ENCODE results near the gene ZDHHC12. TPM values are rescaled to one million over a fixed set of nuclear protein-coding genes. Genes with fewer than 3 reads are reported as not detected.

The ZDHHC12 gene
- total and polyA plus RNA-seq, 2 of the 13 experiments (the other 11 are each of a cell fraction or from before 2014, with no cell fraction given) = 25.4 to 28.0 TPM

GRCh38 chr9:128688501-128689292 is 35.2 kb downstream of the ZDHHC12 start, which contains the start of gene SET (continued):
- no peak for TF ChIP-seq PTBP1 (IDR thresholded peaks at IDR 0.05; ENCODE audit: low read depth, low read length, poor library complexity, severe bottlenecking)
- no peak for TF ChIP-seq SNRNP70 (IDR thresholded peaks at IDR 0.05; ENCODE audit: low read depth, low read length)
- 0 out of 2 replicates have a peak, but pooled peaks have one; percentile 41 for TF ChIP-seq HIVEP1 (CRISPR knock-in tag; IDR thresholded peaks at IDR 0.05)
- TF ChIP-seq CHD4 (IDR thresholded peaks at IDR 0.05; ENCODE audit: borderline replicate concordance, low read length) = peak; percentile 56; the same call in 1 of the 2 replicates
- TF ChIP-seq NCOA2 (CRISPR knock-in tag; IDR thresholded peaks at IDR 0.05) = no peak
- TF ChIP-seq ZNF547 (CRISPR knock-in tag; IDR thresholded peaks at IDR 0.05) = peak; percentile 42; the same call in 1 of the 2 replicates
- no peak for TF ChIP-seq ZKSCAN5 (CRISPR knock-in tag; IDR thresholded peaks at IDR 0.05)
- no peak for TF ChIP-seq ZNF484 (CRISPR knock-in tag; IDR thresholded peaks at IDR 0.05; ENCODE audit: borderline replicate concordance, low read depth)
- TF ChIP-seq ZNF263 (CRISPR knock-in tag; IDR thresholded peaks at IDR 0.05) = no peak
- no peak for TF ChIP-seq ZNF546 (CRISPR knock-in tag; conservative IDR thresholded peaks at IDR 0.05)
- no peak for TF ChIP-seq CBX1 (IDR thresholded peaks at IDR 0.05; ENCODE audit: low read depth)
- TF ChIP-seq ZFYVE20 (CRISPR knock-in tag; IDR thresholded peaks at IDR 0.05; ENCODE audit: borderline replicate concordance, low read depth) = no peak
- TF ChIP-seq KDM3A (CRISPR knock-in tag; IDR thresholded peaks at IDR 0.05; ENCODE audit: low read depth) = no peak
- no peak for TF ChIP-seq ZNF282 (IDR thresholded peaks at IDR 0.05; ENCODE audit: partially characterized antibody)
- peak; percentile 73 for TF ChIP-seq ZNF441 (CRISPR knock-in tag; IDR thresholded peaks at IDR 0.05; ENCODE audit: borderline replicate concordance)
- TF ChIP-seq, protein P1, sequence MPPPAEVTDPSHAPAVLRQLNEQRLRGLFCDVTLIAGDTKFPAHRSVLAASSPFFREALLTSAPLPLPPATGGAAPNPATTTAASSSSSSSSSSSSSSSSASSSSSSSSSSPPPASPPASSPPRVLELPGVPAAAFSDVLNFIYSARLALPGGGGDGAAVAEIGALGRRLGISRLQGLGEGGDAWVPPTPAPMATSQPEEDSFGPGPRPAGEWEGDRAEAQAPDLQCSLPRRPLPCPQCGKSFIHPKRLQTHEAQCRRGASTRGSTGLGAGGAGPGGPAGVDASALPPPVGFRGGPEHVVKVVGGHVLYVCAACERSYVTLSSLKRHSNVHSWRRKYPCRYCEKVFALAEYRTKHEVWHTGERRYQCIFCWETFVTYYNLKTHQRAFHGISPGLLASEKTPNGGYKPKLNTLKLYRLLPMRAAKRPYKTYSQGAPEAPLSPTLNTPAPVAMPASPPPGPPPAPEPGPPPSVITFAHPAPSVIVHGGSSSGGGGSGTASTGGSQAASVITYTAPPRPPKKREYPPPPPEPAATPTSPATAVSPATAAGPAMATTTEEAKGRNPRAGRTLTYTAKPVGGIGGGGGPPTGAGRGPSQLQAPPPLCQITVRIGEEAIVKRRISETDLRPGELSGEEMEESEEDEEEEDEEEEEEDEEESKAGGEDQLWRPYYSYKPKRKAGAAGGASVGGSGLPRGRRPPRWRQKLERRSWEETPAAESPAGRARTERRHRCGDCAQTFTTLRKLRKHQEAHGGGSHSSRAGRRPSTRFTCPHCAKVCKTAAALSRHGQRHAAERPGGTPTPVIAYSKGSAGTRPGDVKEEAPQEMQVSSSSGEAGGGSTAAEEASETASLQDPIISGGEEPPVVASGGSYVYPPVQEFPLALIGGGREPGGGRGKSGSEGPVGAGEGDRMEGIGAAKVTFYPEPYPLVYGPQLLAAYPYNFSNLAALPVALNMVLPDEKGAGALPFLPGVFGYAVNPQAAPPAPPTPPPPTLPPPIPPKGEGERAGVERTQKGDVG (CRISPR knock-in tag; IDR thresholded peaks at IDR 0.05; ENCODE audit: borderline replicate concordance) = peak; percentile 80; the same call in 1 of the 2 replicates
- no peak for TF ChIP-seq JUND (CRISPR knock-in tag; IDR thresholded peaks at IDR 0.05)
- TF ChIP-seq, protein P2, sequence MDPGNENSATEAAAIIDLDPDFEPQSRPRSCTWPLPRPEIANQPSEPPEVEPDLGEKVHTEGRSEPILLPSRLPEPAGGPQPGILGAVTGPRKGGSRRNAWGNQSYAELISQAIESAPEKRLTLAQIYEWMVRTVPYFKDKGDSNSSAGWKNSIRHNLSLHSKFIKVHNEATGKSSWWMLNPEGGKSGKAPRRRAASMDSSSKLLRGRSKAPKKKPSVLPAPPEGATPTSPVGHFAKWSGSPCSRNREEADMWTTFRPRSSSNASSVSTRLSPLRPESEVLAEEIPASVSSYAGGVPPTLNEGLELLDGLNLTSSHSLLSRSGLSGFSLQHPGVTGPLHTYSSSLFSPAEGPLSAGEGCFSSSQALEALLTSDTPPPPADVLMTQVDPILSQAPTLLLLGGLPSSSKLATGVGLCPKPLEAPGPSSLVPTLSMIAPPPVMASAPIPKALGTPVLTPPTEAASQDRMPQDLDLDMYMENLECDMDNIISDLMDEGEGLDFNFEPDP (CRISPR knock-in tag; conservative IDR thresholded peaks at IDR 0.05) = no peak
- no peak for TF ChIP-seq ELF1 (CRISPR knock-in tag; IDR thresholded peaks at IDR 0.05)
- TF ChIP-seq, protein P3, sequence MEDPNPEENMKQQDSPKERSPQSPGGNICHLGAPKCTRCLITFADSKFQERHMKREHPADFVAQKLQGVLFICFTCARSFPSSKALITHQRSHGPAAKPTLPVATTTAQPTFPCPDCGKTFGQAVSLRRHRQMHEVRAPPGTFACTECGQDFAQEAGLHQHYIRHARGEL (CRISPR knock-in tag; IDR thresholded peaks at IDR 0.05) = no peak
- TF ChIP-seq, protein P4, sequence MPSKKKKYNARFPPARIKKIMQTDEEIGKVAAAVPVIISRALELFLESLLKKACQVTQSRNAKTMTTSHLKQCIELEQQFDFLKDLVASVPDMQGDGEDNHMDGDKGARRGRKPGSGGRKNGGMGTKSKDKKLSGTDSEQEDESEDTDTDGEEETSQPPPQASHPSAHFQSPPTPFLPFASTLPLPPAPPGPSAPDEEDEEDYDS (CRISPR knock-in tag; IDR thresholded peaks at IDR 0.05) = 0 out of 2 replicates have a peak, but pooled peaks have one; percentile 22
- TF ChIP-seq ZNF678 (CRISPR knock-in tag; IDR thresholded peaks at IDR 0.05) = 0 out of 2 replicates have a peak, but pooled peaks have one; percentile 49
- no peak for TF ChIP-seq MED13 (CRISPR knock-in tag; IDR thresholded peaks at IDR 0.05)
- TF ChIP-seq ZNF552 (CRISPR knock-in tag; IDR thresholded peaks at IDR 0.05; ENCODE audit: borderline replicate concordance) = no peak

Data from HepG2 (cell line).